GM21515 (cell line): ENCODE measurements around the gene WIPF3.

Source experiments
- ATAC-seq: cut with Tn5 transposase; IDR thresholded peaks from one replicate; pipeline ENCODE4 v1.9.1; 2021; ENCODE audit not compliant: unreplicated experiment

The WIPF3 gene

GRCh38 chr7:29808075-29808801 is 1.9 kb downstream of the WIPF3 start:
- ATAC-seq = no peak

GRCh38 chr7:29809533-29810155 is 3.3 kb downstream of the WIPF3 start:
- ATAC-seq = no peak

- no peak for ATAC-seq
Observed at GRCh38 chr7:29810297-29810696, 4.0 kb downstream of the WIPF3 start.

GRCh38 chr7:29810813-29811482 is 4.6 kb downstream of the WIPF3 start:
- no peak for ATAC-seq

- no peak for ATAC-seq
Observed at GRCh38 chr7:29811586-29811985, 5.3 kb downstream of the WIPF3 start.

- no peak for ATAC-seq
Observed at GRCh38 chr7:29812185-29812876, 6.0 kb downstream of the WIPF3 start.

GRCh38 chr7:29815181-29816105 is 9.1 kb downstream of the WIPF3 start:
- ATAC-seq = no peak

- ATAC-seq = no peak
Observed at GRCh38 chr7:29818308-29818707, 12.0 kb downstream of the WIPF3 start.

- peak; percentile 83 for ATAC-seq
Observed at GRCh38 chr7:29825775-29826529, 19.6 kb downstream of the WIPF3 start.

GRCh38 chr7:29826530-29826822 is 20.2 kb downstream of the WIPF3 start:
- ATAC-seq = no peak

- ATAC-seq = no peak
Observed at GRCh38 chr7:29826904-29827303, 20.6 kb downstream of the WIPF3 start.

GRCh38 chr7:29831705-29832104 is 25.4 kb downstream of the WIPF3 start:
- ATAC-seq = no peak

GRCh38 chr7:29833929-29834328 is 27.6 kb downstream of the WIPF3 start:
- no peak for ATAC-seq

GRCh38 chr7:29835718-29836117 is 29.4 kb downstream of the WIPF3 start:
- no peak for ATAC-seq

- no peak for ATAC-seq
Observed at GRCh38 chr7:29839302-29839701, 33.0 kb downstream of the WIPF3 start.

GRCh38 chr7:29839921-29840320 is 33.6 kb downstream of the WIPF3 start:
- no peak for ATAC-seq

- ATAC-seq = no peak
Observed at GRCh38 chr7:29840701-29841100, 34.4 kb downstream of the WIPF3 start.

- ATAC-seq = no peak
Observed at GRCh38 chr7:29841926-29842701, 35.8 kb downstream of the WIPF3 start.

GRCh38 chr7:29843093-29843492 is 36.8 kb downstream of the WIPF3 start:
- no peak for ATAC-seq
